ENCODE data around the gene ZNF576.

DNA sequence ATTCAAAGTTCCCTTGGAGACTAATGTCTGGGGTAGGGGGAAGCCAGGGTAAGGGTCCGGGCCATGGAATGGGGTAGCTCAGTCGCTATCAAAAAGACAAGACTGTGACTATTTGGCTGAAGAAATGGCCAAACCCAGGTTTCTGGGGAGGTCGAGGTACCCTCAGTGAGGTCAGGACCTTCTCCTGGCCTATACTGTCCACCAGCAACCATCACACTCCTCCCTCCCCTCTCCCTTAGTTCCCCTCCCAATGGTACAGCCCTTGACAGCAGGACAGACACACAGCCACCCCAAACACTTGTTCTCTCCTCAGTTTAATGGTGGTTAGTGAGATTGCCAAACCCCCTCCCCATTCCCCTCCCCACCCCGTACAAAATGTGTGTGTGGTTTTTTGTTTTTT lies 25.7 kb downstream of the ZNF576 start:
- TF ChIP-seq, protein P1, sequence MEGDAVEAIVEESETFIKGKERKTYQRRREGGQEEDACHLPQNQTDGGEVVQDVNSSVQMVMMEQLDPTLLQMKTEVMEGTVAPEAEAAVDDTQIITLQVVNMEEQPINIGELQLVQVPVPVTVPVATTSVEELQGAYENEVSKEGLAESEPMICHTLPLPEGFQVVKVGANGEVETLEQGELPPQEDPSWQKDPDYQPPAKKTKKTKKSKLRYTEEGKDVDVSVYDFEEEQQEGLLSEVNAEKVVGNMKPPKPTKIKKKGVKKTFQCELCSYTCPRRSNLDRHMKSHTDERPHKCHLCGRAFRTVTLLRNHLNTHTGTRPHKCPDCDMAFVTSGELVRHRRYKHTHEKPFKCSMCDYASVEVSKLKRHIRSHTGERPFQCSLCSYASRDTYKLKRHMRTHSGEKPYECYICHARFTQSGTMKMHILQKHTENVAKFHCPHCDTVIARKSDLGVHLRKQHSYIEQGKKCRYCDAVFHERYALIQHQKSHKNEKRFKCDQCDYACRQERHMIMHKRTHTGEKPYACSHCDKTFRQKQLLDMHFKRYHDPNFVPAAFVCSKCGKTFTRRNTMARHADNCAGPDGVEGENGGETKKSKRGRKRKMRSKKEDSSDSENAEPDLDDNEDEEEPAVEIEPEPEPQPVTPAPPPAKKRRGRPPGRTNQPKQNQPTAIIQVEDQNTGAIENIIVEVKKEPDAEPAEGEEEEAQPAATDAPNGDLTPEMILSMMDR (IDR thresholded peaks at IDR 0.05), result no peak
- no peak for TF ChIP-seq POLR2A (IDR thresholded peaks at IDR 0.05)
